Measurements from ENCODE around the gene PTPRM.

The PTPRM gene

DNA sequence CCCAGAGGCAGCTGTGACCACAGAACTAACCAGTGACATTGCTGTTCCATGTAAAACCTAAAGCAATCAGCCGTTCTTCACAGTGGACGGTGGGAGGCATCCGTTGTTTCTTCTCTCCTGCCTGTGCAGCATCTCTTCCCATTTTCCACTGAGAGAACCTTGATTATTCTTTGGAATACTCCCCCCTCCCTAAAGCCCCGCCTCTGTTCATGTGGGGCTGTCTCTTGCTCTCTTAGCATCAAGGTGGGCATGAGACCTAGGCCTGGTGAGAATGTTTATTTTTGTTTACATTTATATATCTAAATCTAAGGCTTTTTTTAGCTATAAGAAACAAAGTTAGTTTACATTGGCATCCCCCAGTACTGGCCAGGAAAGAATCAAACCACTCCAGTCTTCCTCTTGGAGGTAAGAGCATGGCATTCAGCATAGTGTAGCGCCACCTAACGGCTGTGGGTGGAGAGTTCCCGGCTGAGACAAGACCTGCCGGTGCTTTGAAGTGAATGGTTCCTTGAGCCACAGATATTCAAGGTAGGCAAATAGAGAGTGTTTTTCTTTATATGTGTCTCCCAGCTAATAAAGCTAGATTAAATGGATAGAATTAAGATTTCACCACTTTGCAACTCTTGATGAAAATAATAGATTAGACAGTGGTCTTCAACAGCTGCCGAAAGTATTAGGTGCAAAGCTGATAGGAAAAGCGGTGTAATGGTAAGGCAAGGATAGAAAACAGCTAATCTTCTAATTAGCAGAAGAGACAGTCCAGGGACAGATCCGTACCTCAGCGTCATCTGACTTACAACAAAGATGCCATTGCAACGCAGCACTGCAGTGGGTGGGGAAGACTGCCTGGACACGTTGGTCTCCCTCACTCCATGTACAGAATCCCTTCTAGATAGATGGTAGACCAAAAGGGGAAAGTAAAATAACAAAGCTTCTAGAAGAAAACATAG lies 822.5 kb downstream of the PTPRM start:
- peak; percentile 46 to 48 for DNase-seq (ENCODE audit: low read depth in 2 of 2)

DNA sequence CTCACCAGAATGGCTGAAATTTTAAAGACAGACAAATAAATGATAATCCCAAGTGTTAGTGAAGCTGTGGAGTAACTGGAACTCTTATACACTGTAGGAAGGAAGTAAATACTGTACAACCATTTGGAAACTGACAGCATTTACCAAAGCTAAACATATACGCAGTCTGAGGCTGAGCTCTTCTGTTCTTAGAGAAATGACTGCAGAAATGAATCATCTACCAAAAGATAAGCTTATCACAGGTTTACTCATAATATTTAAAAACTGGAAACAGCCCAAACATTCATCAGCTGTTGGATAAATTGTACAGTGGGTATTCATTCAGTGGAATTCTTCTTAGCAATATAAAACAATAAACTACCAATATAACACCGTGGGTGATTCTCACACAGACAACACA lies 824.0 kb downstream of the PTPRM start:
- DNase-seq (ENCODE audit: low read depth in 2 of 2): no peak

DNA sequence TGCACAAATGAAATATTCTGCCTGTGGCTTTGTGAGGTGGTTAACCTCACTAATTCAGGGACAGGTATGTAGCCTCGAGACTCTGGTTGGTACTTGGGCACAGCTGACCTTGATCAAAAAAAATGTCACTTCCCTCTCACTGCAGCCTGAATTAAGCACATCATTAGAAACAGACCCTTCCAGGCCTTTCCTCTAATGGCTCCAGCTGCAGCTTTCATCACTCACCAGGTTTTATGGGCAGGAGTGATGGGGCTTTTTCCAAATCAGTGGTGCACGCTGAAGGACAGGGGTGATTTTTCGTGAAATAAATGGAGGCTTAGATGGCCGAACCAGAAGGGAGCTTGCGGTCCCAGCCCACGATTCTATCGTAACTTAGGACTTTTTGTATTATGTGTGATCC lies 829.1 kb downstream of the PTPRM start:
- no peak for DNase-seq (ENCODE audit: low read depth in 2 of 2)

DNA sequence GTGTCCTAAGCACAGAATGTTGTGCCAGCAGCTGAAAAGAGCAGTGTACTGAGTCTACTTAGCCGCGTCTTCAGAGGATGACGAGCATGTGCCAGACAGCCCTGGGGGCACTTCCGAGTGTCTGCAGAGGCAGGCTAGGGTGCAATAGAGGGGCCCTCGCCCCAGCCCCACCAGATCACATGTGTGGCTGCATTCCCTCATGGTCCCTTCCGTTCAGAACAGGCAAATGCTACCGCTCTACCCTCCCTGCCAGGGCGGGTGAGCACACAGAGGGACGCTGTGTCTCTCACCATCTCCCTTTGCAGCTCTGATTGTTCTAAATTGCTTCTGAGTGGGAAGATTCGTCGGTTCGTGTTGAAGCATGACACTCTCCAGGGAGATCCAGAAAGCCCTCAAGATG lies 829.9 kb downstream of the PTPRM start:
- DNase-seq (ENCODE audit: low read depth in 2 of 2): no peak

DNA sequence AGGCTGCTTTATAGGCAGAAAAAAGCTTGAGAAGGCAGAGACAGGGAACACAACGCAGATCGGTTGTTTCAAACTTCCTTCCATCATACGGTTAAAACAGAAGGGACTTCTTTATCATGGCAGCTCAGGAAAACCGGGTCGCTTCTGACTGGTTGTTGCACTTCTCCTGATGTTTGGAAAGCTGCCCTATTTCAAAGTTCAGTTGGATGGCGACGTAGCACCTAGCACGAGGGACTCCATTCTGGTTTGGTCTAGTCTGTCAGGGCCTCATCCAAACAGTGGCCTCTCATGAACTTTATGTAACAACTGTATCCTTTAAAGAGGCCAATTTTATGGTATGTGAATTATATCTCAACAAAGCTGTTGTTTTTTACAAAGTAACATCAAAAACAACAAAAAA lies 832.0 kb downstream of the PTPRM start:
- no peak for DNase-seq (ENCODE audit: low read depth in 2 of 2)

DNA sequence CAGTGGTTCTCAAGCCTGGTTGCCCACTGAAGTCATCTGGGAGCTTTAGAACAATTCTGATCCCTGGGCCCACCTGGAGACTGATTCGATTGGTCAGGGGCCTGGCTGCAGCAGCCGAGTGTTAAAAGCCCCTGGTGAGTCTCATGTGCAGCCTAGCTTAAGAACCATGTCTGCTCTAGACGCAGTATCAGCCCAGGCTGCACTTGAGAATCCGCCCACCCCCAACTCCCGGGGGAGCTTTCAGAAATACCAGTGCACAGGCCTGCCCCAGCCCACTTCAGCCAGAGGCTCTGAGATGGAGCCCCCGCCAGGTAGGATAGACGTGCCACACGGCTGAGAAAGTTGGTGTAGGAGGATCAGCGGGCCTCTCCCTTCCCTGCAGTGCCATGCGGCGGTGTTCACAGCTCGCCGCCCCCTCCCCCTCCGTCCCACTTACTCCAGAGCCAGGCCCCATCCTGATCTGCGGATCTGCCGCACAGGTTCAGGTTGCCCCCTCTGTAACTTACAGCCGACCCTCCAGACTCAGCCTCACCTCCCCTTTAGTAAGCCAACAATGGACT lies 833.2 kb downstream of the PTPRM start:
- DNase-seq (ENCODE audit: low read depth in 2 of 2): no peak

DNA sequence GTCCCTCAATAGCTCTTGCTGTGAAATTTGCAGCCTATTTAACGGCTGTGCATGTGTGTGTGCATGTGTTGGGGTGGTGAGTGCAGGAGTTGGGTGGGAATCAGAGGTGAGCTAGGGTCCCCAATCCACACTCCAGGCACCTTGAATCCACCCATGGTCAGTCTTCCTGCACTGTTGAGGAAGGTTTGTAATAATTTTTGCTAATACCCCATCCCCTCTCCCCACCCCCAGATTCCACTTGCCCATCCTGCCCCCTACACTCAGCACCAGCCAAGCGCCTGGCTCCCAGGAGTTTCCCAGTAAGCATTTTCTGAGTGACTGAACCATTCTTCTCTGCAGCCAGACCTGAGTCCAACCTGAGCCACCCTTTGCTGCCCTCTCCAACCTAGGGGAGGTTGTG lies 833.7 kb downstream of the PTPRM start:
- DNase-seq (ENCODE audit: low read depth in 2 of 2): no peak

DNA sequence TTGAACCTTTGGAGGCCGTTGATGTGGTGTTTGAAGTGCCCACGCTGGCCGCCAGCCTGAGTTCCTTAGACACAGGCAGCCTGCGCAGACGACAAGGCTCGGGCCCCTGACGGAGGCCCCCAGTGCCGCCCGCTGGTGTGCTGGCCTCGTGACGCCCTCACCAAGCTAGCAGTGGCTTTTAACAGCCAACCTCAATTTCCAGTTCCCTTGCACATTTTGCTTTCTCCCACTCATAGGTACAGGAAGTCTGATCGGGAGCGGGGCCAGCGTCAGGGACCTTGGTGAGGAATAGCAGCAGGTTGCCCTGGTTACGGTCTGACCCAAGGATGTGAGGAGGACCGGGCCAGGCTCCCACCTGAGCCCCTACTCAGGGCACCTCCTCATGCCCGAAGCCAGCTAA lies 834.5 kb downstream of the PTPRM start:
- no peak for DNase-seq (ENCODE audit: low read depth in 2 of 2)

DNA sequence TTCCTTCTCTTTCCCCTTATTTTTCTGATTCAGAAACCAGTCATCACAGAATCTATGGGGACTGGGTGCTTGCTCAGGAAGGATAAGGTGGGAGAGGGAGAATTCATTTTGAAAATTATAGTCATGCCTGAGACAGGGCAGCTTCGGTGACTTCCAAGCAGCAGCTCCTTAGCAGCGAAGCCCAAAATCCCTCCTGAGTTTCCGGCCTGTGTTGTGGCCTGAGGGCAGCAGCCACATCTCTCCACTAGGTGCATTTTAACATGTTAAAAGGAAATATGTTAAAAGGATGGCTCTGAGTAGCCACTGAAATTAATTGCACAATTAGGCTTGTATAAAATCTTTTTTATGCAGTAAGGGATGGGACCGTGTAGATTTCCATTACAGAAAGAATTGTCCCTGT lies 835.1 kb downstream of the PTPRM start:
- DNase-seq (ENCODE audit: low read depth in 2 of 2): no peak

DNA sequence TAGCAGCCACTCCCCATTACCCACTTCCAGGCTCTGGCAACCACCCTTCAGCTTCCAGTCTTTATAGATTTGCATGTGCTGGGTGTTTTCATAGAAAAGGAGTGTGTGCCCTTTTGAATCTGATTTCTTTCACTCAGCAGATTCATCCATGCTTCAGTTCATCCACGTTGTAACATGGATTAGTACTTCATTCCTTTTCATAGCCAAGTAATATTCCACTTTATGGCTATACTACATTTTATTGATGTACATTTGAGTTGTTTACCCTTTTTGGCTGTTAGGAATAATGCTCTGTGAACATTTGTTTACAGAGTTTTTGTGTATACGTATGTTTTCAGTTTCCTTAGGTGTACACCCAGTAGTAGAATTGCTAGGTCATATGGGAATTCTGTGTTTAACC lies 836.6 kb downstream of the PTPRM start:
- DNase-seq (ENCODE audit: low read depth in 2 of 2): no peak

DNA sequence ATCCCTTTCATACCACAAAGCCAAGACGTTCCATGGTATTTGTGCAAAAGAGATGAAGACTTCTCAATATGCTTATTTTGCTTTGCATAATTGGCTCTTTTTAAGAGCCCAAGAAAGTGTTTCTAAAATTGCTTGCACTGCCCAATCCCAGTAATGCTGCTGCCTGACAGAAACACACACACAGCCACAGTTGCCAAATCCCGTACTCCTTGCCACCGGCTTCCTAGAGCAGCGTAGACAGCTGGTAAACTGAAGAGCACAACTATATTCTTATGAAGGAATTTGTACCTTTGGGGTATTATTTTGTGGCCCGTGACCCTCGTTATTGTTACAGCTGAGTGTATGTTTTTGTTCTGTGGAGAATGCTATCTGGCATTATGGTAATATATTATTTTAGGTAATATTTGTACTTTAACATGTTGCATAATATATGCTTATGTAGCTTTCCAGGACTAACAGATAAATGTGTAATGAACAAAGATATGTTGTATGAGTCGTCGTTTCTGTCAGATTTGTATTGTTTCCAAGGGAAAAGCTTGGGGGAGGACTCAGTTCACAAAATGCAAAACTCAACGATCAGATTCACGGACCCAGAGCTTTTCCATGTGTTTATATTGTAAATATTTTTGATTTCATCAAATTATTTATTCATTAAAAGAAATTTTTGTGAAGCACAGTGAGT lies 839.2 kb downstream of the PTPRM start:
- no peak for DNase-seq (ENCODE audit: low read depth in 2 of 2)

DNA sequence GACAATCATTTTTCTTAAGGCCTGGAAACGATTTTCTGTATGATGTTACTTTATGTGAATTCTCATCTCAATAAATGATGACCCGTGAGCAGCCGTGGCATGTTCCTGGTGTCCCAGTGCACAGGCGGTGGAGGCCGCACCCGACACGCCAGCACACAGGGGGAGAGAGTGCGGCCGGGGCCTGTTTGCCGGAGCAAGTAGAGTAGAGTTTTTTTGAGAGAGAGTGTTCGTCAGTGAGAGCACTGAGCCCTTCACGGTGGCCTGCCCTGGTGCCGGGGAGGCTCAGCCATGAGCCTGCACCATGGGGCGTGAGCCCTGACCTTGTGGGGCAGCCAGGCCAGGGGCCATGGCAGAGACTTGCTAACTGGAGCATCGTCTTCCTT lies 839.7 kb downstream of the PTPRM start:
- no peak for DNase-seq (ENCODE audit: low read depth in 2 of 2)

DNA sequence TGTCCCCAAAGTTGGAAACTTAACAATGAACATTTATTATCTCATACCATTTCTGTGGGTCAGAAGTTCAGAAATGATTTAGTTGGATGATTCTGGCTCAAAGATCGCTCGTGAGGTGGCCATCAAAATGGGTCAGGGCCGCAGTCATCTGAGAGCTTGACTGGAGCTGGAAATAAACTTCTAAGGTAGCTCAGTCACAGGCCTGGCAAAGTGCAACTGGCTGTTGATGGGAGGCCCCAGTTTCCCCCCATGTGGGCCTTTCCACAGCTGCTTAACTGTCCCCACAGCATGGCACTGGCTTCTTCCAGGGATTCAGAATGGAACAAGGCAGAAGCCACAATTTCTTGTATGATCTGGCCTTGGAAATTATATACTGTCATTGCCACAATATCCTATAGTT lies 842.0 kb downstream of the PTPRM start:
- DNase-seq (ENCODE audit: low read depth in 2 of 2): no peak

DNA sequence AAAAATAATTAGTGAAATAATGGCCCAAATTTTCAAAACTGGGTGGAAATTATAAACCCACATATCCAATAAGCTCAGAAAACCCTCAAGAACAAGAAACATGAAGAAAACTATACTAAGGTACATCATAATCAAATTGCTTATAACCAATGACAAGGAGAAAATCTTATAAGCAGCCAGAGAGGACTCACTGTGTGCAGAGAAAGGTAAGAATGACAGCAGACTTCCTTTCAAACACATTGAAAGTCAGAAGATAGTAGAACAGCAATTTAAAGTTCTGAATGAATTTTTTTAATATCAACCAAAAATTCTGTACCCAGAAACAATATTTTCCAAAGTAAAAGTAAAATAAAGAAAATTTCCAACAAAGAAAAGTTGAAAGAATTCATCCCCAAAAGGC lies 844.4 kb downstream of the PTPRM start:
- no peak for DNase-seq (ENCODE audit: low read depth in 2 of 2)

DNA sequence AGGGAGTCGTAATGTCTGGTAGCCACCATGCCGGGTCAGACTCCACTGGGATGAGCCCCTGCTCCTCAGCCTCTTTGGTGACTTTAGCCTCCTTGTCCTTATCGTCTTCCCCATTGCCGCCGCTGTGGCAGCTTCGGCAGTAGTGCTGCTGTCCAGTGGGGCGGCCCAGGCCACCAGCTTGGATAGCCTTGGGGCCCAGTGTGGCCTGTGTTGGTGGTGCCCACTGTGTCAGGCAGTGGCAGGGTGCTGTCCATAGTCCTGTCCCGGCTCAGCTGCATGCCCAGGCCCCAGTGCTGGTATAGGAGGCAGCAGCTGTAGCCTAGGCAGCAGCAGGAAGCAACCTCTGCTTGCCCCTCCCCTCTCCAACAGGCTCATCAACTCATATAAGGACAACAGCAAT lies 845.0 kb downstream of the PTPRM start:
- DNase-seq (ENCODE audit: low read depth in 2 of 2): no peak

DNA sequence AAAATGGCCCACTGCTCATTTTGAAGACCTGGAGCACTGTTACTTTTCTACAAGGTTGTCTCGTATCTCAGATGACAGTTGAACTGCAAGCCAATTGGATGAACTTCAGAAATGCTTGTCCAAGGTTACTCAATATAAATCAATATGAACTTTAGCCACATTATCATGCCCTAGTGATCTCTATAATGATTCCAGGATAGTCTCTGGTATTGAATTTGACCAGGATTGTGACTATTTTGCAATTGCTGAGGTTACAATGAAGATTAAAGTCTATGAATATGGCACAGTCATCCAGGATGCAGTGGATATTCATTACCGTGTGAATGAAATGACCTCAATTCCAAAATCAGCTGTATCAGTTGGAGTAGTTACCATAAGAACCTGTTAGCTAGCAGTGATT lies 846.1 kb downstream of the PTPRM start:
- no peak for DNase-seq (ENCODE audit: low read depth in 2 of 2)

DNA sequence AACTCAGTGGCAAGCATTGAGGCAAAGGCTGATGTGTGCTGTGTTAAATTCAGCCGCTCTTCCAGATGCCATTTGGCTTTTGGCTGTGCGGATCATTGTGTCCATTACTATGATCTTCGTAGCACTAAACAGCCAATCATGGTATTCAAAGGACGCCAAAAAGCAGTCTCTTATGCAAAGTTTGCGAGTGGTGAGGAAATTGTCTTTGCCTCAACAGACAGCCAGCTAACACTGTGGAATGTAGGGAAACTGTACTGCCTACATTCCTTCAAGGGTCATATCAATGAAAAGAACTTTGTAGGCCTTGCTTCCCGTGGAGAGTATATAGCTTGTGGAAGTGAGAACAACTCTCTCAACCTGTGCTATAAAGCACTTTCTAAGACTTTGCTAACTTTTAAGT lies 846.6 kb downstream of the PTPRM start:
- no peak for DNase-seq (ENCODE audit: low read depth in 2 of 2)

DNA sequence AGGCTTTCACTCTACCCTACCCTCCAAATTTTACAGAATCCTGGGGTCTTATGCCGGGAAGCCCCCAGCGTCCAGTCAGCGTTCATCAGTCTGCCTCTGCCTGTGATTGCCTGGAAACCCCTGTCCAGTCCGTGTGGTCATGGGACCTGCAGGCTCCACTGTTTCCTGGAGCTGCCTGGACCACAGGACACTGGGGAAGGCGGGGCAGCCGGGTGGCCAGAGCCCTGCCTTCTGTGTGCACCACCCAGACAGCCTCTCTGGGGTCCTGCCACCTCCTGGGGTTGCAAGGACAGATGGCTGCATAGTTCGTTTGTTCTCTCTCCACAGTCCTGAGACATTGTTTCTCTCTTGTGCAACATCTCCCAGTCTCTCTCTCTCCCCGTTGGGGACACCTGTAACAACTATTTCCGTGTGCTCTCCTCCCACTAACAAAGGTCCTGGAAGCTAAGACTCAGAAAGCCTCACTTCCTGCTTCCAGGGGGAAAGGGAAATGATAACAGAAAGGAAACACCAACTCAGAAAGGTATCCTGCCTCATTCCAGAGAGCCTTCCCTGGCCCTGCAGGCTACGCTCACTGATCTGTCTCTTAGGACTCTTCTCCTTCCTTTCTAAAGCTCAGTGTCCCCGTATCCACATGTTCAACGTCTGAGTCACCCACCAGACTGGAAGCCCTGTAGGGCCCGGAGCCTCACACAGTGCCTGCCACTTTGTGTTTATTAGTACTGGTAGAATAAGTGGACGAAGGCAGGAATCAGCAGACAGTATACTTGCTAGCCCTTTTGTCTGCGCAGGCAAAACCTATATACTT lies 849.3 kb downstream of the PTPRM start:
- no peak for DNase-seq (ENCODE audit: low read depth in 2 of 2)

DNA sequence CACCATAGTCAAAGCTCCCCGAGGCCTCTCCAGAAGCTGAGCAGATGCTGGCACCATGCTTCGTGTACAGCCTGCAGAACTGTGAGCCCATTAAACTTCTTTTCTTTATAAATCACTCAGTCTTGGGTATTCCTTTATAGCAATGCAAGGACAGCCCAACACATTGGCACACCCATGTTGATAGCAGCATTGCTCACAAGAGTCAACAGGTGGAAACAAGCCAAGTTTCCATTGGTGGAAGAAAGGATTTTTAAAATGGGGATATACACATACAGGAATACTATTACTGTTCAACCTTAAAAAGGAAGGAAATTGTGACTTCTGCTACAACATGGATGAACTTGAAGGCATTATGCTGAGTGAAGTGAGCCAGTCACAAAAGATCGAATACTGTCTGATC lies 855.3 kb downstream of the PTPRM start:
- no peak for DNase-seq (ENCODE audit: low read depth in 2 of 2)

DNA sequence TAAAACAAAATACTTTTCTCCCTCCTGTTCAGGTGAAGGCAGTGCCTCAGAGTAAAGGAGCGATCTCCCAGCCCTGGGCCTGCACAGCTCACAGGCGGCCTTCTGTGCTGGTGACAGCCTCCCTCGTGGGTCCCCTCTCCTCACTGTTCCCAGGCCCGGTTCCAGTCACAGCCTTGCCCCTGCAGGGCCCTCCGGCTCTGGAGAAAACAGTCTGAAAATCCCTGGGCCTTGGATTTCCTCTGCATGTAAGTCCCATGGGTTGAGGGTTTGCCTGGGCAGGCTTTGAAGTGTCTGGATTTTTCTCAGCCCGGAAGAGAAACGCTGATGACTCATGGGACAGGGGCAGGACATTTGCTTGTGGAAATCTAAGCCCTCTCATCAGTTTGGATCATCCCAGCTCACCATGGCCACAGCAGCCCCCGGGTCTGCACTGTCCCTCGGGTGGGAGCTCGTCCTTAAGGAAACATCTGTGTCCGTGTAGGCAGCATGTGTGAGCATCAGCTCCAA lies 856.0 kb downstream of the PTPRM start:
- DNase-seq (ENCODE audit: low read depth in 2 of 2): peak; percentile 13 to 14

DNA sequence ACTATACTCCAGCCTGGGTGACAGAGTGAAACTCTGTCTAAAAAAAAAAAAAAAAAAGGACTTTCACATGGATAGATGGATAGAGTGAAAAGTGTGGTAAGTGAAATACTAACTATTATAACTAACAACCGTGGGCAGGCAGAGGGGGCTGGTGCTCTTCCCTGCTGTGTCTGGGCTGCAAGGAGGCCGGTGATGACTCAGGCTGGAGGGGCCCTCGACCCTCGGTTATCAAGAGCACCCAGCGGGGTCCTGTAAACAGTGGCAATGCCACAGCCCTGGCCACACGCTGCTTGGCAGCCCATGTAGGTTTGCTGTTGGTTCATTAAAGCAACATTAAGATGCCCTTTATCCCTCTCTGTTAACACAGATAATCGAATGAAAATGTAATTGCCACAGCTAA lies 857.4 kb downstream of the PTPRM start:
- DNase-seq (ENCODE audit: low read depth in 2 of 2): no peak
